HEK293 (cell line): ENCODE data around the gene UVSSA.

Source experiments
- GLI4 ChIP-seq: fragments of 450-650 bp; formaldehyde crosslinking; IDR thresholded peaks from 2 replicates; pipeline ENCODE4 v1.5.1; 2016; ENCODE audit warnings: missing biosample characterization, missing genetic modification characterization
- HOXA7 ChIP-seq: sonication (generic); formaldehyde crosslinking; IDR thresholded peaks from 2 replicates; pipeline ENCODE4 v1.8.1; 2022; ENCODE audit warnings: missing genetic modification reagents, borderline replicate concordance
- INSM2 ChIP-seq: fragments of 450-650 bp; formaldehyde crosslinking; IDR thresholded peaks from 2 replicates; pipeline ENCODE4 v1.5.1; 2016; ENCODE audit warnings: missing biosample characterization, missing genetic modification characterization
- PBX3 ChIP-seq: sonication (generic); formaldehyde crosslinking; IDR thresholded peaks from 2 replicates; pipeline ENCODE4 v1.8.1; 2022; ENCODE audit warnings: mild to moderate bottlenecking, moderate library complexity, missing genetic modification reagents
- PRDM1 ChIP-seq: fragments of 450-650 bp; formaldehyde crosslinking; IDR thresholded peaks from 2 replicates; pipeline ENCODE4; 2016; ENCODE audit warnings: missing biosample characterization, missing genetic modification characterization
- PRDM4 ChIP-seq: fragments of 450-650 bp; formaldehyde crosslinking; IDR thresholded peaks from 2 replicates; pipeline ENCODE4 v1.5.1; 2017; ENCODE audit warnings: missing biosample characterization, missing genetic modification characterization
- SETDB1 ChIP-seq: IDR thresholded peaks from one replicate; pipeline ENCODE4 v1.6.1; 2017; ENCODE audit warnings: mild to moderate bottlenecking, low read length, moderate library complexity, mixed read lengths; ENCODE audit not compliant: insufficient read length
- TRIM28 ChIP-seq: IDR thresholded peaks from 2 replicates; pipeline ENCODE4 v1.6.1; 2011; ENCODE audit warnings: low read length, control low read depth, borderline replicate concordance
- YY1 ChIP-seq: fragments of 450-650 bp; formaldehyde crosslinking; IDR thresholded peaks from 2 replicates; pipeline ENCODE4 v1.5.1; 2018; ENCODE audit warnings: missing biosample characterization, missing genetic modification characterization
- ZBTB20 ChIP-seq: fragments of 450-650 bp; formaldehyde crosslinking; IDR thresholded peaks from 2 replicates; pipeline ENCODE4 v1.5.1; 2016; ENCODE audit warnings: missing biosample characterization, missing genetic modification characterization
- ZBTB26 ChIP-seq: fragments of 450-650 bp; formaldehyde crosslinking; optimal IDR thresholded peaks from 2 replicates; pipeline ENCODE3; 2016; ENCODE audit warnings: missing biosample characterization, mild to moderate bottlenecking, missing genetic modification characterization
- ZNF10 ChIP-seq: fragments of 450-650 bp; formaldehyde crosslinking; IDR thresholded peaks from 2 replicates; pipeline ENCODE4 v1.5.1; 2017; ENCODE audit warnings: missing biosample characterization, missing genetic modification characterization
- ZNF16 ChIP-seq: fragments of 450-650 bp; formaldehyde crosslinking; IDR thresholded peaks from 2 replicates; pipeline ENCODE4 v1.5.1; 2016; ENCODE audit warnings: low read depth, missing biosample characterization, missing genetic modification characterization
- ZNF18 ChIP-seq: fragments of 450-650 bp; formaldehyde crosslinking; IDR thresholded peaks from 2 replicates; pipeline ENCODE4 v1.5.1; 2016; ENCODE audit warnings: missing biosample characterization, missing genetic modification characterization
- ZNF19 ChIP-seq: fragments of 450-650 bp; formaldehyde crosslinking; IDR thresholded peaks from 2 replicates; pipeline ENCODE4; 2016; ENCODE audit warnings: missing biosample characterization, missing genetic modification characterization, low read depth
- ZNF214 ChIP-seq: fragments of 450-650 bp; formaldehyde crosslinking; IDR thresholded peaks from 2 replicates; pipeline ENCODE4 v1.5.1; 2017; ENCODE audit warnings: missing biosample characterization, mild to moderate bottlenecking, missing genetic modification characterization, borderline replicate concordance
- ZNF26 ChIP-seq: fragments of 450-650 bp; formaldehyde crosslinking; IDR thresholded peaks from 2 replicates; pipeline ENCODE4 v1.5.1; 2016; ENCODE audit warnings: missing biosample characterization, missing genetic modification characterization
- ZNF274 ChIP-seq, 2 experiments: fragments of 200-500 bp in 1 of 2; fragments of 450-650 bp in 1 of 2; sonication (Bioruptor generic) in 1 of 2; formaldehyde crosslinking in 1 of 2; IDR thresholded peaks; 2 replicates each; pipeline versions ENCODE4 v1.5.1 to v1.6.1; 2014 to 2016; ENCODE audit warnings: borderline replicate concordance in 1 of 2, inconsistent platforms in 1 of 2, low read length in 1 of 2, missing biosample characterization in 1 of 2, missing genetic modification characterization in 1 of 2
- ZNF426 ChIP-seq: fragments of 450-650 bp; formaldehyde crosslinking; IDR thresholded peaks from 2 replicates; pipeline ENCODE4 v1.5.1; 2017; ENCODE audit warnings: missing biosample characterization, missing genetic modification characterization, mild to moderate bottlenecking, inconsistent platforms, moderate library complexity
- ZNF488 ChIP-seq: fragments of 450-650 bp; formaldehyde crosslinking; IDR thresholded peaks from 2 replicates; pipeline ENCODE4 v1.5.1; 2016; ENCODE audit warnings: missing biosample characterization, missing genetic modification characterization
- ZNF548 ChIP-seq: fragments of 450-650 bp; formaldehyde crosslinking; IDR thresholded peaks from 2 replicates; pipeline ENCODE4 v1.5.1; 2016; ENCODE audit warnings: missing biosample characterization, missing genetic modification characterization
- ZNF561 ChIP-seq: fragments of 450-650 bp; IDR thresholded peaks from 2 replicates; pipeline ENCODE4 v1.5.1; 2018; ENCODE audit warnings: missing biosample characterization, missing genetic modification characterization, borderline replicate concordance
- ZNF580 ChIP-seq: fragments of 450-650 bp; formaldehyde crosslinking; IDR thresholded peaks from 2 replicates; pipeline ENCODE4 v1.5.1; 2016; ENCODE audit warnings: missing biosample characterization, missing genetic modification characterization
- ZNF585B ChIP-seq: fragments of 450-650 bp; formaldehyde crosslinking; IDR thresholded peaks from 2 replicates; pipeline ENCODE4 v1.5.1; 2016; ENCODE audit warnings: missing biosample characterization, missing genetic modification characterization
- ZNF596 ChIP-seq: fragments of 450-650 bp; IDR thresholded peaks from 2 replicates; pipeline ENCODE4 v1.5.0; 2018; ENCODE audit warnings: missing biosample characterization, mild to moderate bottlenecking, missing genetic modification characterization, moderate library complexity
- ZNF704 ChIP-seq: fragments of 450-650 bp; formaldehyde crosslinking; IDR thresholded peaks from 2 replicates; pipeline ENCODE4 v1.5.1; 2016; ENCODE audit warnings: missing biosample characterization, missing genetic modification characterization
- ZNF791 ChIP-seq: fragments of 450-650 bp; formaldehyde crosslinking; IDR thresholded peaks from 2 replicates; pipeline ENCODE4 v1.5.1; 2016; ENCODE audit warnings: missing biosample characterization, missing genetic modification characterization

UVSSA gene

GRCh38 chr4:1410491-1411325 lies 63.7 kb downstream of the UVSSA start (continued):
- TF ChIP-seq ZNF704 (tag by site-specific recombination) (no peak), ZBTB20 (tag by site-specific recombination) (no peak), ZBTB26 (peak; percentile 62), ZNF10 (no peak), GLI4 (no peak), ZNF426 (tag by site-specific recombination) (no peak), ZNF16 (no peak), HOXA7 (CRISPR knock-in tag) (peak; percentile 98), ZNF596 (tag by site-specific recombination) (no peak), ZNF19 (no peak), ZNF488 (no peak), ZNF214 (no peak), ZNF548 (tag by site-specific recombination) (no peak), PRDM1 (tag by site-specific recombination) (no peak), INSM2 (tag by site-specific recombination) (no peak), ZNF561 (tag by site-specific recombination) (no peak), ZNF274 (IDR thresholded peaks at IDR 0.05; ENCODE audit: low read length) (no peak), ZNF274 (tag by site-specific recombination; IDR thresholded peaks at IDR 0.05; ENCODE audit: borderline replicate concordance) (no peak), PRDM4 (no peak), ZNF18 (tag by site-specific recombination) (no peak), SETDB1 (no peak), ZNF580 (tag by site-specific recombination) (no peak), PBX3 (peak; percentile 100), YY1 (no peak), TRIM28 (no peak), ZNF585B (no peak), ZNF26 (tag by site-specific recombination) (no peak), ZNF791 (tag by site-specific recombination) (no peak)
